GM13977 (cell line): Measurements from ENCODE around the gene DNAH9.

Experiments
- DNase-seq: peaks from one replicate; pipeline ENCODE4 v3.0.0; 2012; ENCODE audit warnings: low spot score
- CTCF ChIP-seq: IDR thresholded peaks from 2 replicates; pipeline ENCODE4 v1.5.1; 2012; ENCODE audit warnings: mild to moderate bottlenecking, control low read depth; ENCODE audit not compliant: insufficient read depth; ENCODE audit errors: extremely low read depth, missing control alignments
- in situ Hi-C: fragments of 300-500 bp; cut with MboI; formaldehyde crosslinking; loops from one replicate; pipeline ENCODE4 v1.12.0; 2022; ENCODE audit warnings: low sequenced_read_pairs, low pct_unique_long_range_greater_than_20kb, mixed read lengths, inconsistent platforms; ENCODE audit not compliant: unreplicated experiment

Gene DNAH9

DNA sequence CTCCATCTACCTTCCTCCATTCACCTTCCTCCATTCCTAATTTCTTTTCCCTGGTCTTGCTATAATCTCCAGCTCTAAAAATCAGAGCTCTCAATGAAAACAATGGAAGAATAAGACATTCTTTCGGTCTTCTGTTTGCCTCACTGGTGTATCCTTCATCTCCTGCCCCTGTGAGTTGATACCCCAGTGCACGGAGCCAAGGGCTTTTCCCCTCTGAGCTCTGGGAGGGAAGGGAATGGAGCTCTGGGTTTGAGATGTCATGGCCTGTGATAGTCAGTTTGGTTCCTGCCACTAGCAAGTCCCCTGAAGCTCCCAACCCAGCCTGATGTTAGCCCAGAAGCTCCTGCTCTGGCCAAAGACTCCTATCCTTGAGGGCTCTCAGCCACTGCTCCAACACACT is 36.6 kb upstream of the DNAH9 start:
- no peak for DNase-seq
- TF ChIP-seq CTCF: no peak
- in situ Hi-C loops: no loop called here

DNA sequence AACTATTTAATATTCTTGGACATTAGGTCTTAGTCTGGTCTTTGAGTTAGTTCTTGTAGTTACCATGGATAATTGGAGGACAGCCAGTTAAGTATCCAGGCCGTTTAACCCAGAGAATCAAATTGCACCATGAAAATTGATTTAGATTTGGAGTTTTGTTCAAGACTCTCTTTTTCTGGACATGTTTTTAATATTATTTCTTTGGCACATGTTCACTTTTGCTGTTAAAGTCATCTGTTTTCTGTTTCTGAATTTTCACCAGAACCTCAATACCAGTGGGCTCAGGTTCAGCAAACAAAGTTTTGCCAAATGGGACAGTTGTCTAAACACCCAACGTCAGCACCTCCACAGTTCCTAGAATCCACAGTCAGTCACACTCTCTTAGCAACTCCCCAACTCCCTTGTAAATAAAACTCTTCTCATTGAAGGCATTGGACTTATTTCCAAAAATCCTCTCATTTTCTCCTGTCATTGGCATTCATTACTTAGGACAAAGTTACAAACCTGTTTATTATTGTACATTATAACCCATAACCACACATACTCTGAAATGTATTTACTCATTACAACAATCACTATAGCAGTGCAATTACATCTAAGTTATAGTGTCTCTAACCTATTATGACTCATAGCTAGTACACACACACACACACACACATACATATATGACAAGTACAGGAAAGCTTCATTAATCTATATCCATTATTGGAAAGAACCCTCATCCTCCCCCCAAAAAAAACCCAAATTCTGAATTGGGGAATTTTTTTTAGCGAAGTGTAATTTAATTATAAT is 33.5 kb upstream of the DNAH9 start:
- in situ Hi-C loops: no loop called here
- no peak for TF ChIP-seq CTCF
- no peak for DNase-seq

DNA sequence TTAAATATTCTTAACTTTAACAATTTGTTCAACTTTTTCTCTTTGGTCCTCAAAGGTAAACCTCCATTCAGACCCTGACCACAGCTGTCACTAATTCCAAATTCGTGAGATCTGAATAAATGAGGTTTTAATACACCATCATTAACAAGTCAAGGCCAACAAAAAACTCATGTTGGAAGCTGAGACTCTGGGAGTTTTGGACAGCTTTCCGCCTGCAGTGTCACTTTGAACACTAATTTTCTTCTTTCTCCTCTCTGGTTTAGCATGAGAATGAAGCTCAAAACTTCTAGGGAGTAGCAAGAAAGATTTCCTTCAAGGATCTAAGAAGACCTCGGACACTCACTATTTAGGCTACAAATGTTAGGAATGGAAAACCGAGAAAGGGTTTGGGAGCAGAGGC is 32.7 kb upstream of the DNAH9 start:
- TF ChIP-seq CTCF: no peak
- no peak for DNase-seq
- in situ Hi-C loops: no loop called here

DNA sequence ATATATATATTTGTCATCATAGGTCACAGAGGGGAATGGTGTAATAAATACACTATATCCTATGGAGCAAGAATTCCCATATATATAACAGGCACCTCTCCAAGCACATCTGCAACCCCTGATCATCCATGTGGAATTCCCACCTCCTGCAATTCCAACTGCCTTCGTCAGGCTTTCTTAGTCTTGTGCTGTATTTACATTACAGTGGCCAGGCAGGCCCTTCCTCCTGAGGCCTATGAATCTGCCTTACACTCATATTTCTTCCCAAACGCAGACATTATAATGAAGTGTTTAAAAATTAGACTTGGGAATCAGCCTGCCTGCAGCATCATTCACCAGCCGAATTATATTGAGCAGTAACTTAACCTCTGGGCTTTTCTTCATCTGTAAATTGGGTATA is 19.3 kb upstream of the DNAH9 start:
- in situ Hi-C loops: no loop called here
- no peak for DNase-seq
- TF ChIP-seq CTCF: no peak

DNA sequence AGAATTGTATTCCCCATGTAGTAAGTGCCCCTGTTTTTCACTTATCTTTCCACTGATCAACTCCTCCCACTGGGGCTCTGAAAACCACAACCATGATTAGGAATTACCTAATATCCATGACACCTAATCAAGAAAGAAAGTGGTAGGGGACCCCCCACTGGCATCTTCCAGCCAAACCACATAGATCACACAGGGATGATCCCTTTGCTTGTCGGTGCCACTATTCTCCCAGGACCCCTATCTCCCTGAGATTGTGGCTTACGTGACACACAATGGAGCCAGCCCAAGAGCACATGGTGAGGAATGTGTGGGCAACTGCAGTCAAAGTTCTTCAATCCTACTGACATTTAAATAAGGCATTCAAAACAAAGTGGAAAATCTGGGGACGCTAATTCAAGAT is 17.6 kb upstream of the DNAH9 start:
- no peak for TF ChIP-seq CTCF
- in situ Hi-C loops: no loop called here
- no peak for DNase-seq

DNA sequence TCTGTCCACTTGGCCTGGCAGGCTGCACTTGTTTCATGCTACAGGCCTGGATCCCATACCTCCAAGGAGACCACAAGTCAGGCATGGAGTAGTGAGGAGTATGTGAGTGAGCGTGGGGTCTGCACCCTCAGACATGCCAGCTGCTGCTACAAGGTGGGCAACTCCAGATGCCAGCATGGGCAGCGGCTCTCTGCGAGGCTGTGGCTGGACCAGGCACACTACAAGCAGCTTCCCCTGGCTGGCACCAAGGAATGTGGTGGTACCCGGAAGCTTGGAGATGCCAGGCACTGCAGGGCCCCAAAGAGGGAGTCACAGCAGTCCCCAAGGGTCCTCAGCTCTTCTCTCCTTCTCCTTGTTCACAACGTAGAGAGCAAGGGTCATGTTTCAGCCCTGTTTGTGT is 16.1 kb upstream of the DNAH9 start:
- no peak for TF ChIP-seq CTCF
- in situ Hi-C loops: no loop called here
- DNase-seq: no peak
